Omental fat pad (tissue), 4 donors: ENCODE data around the gene ARID3C. TPM values are rescaled to one million over a fixed set of nuclear protein-coding genes. Genes with fewer than 3 reads are reported as not detected.
"Not testable (repeated sequence)": the region's sequence is repeated elsewhere in the genome, so short reads cannot be mapped to it uniquely, and the experiment has no call there.

Experiments
- ATAC-seq: fragments of 150-250 bp; one replicate; pipeline ENCODE4 v1.9.1; 2016; ENCODE audit warnings: mild to moderate bottlenecking, moderate library complexity; ENCODE audit not compliant: low FRiP score
- DNase-seq: peaks from one replicate; pipeline ENCODE4 v3.0.0-alpha.2; 2019; ENCODE audit warnings: low spot score
- total RNA-seq, 4 donors: library from RNA; depleted of rRNA; stranded (reverse); fragments of >200 nt; gene quantifications; one replicate each; pipeline ENCODE4 v1.1.0, GENCODE V29; 2016
- TF ChIP-seq, protein P1 (sequence below), 3 donors: fragments of 450-650 bp; IDR thresholded peaks; one replicate each; pipeline ENCODE4 v1.5.1; 2016 to 2017; ENCODE audit warnings: antibody characterized with exemption in 3 of 3, mild to moderate bottlenecking in 3 of 3, moderate library complexity in 2 of 3

ARID3C gene
- total RNA-seq, 4 donors from 2014 or later: not detected

GRCh38 chr9:34646211-34647083 lies 17.6 kb upstream of the ARID3C start, which contains the start of gene GALT:
Gene GALT (plus strand): TSS chr9:34646675. CDS start chr9:34646705, 30 bp downstream.
- peak; percentile 99 for DNase-seq
- ATAC-seq: peak; percentile 73

DNA sequence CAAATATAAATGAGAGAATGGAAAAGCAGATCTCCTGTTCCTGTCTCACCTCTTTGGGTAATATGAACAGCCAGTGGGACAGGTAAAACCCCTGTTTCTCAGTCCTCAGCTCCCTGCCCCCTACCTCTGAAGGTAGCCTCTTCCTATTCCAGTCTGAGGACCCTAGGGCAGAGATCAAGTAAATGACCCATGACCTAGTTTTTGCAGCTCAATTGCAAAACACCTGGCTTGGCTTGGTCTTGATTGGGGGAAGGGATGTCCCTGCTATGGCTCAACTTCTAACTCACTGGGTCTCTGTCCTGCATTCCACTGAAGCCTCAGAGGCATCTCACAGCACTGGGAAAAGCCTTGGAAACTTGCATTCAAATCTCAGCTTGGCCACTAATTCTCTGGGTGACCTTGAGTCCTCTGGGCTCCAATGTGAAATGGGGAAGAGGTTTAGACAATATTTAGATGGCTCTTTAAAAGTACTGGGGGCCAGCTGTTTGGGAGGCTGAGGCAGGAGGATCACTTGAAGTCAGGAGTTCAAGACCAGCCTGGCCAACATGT lies 16.0 kb upstream of the ARID3C start:
- no peak for DNase-seq
- TF ChIP-seq, protein P1, sequence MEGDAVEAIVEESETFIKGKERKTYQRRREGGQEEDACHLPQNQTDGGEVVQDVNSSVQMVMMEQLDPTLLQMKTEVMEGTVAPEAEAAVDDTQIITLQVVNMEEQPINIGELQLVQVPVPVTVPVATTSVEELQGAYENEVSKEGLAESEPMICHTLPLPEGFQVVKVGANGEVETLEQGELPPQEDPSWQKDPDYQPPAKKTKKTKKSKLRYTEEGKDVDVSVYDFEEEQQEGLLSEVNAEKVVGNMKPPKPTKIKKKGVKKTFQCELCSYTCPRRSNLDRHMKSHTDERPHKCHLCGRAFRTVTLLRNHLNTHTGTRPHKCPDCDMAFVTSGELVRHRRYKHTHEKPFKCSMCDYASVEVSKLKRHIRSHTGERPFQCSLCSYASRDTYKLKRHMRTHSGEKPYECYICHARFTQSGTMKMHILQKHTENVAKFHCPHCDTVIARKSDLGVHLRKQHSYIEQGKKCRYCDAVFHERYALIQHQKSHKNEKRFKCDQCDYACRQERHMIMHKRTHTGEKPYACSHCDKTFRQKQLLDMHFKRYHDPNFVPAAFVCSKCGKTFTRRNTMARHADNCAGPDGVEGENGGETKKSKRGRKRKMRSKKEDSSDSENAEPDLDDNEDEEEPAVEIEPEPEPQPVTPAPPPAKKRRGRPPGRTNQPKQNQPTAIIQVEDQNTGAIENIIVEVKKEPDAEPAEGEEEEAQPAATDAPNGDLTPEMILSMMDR (IDR thresholded peaks at IDR 0.05): no peak
- ATAC-seq: no peak

More at GRCh38 chr9:34646211-34647083, 17.6 kb upstream of the ARID3C start, which contains the start of gene GALT:
- TF ChIP-seq, protein P1 (IDR thresholded peaks at IDR 0.05): peak in 1 of 3 donors; percentile 3

GRCh38 chr9:34642679-34643078 lies 13.8 kb upstream of the ARID3C start:
- DNase-seq: no peak
- TF ChIP-seq, protein P1 (IDR thresholded peaks at IDR 0.05): no peak
- no peak for ATAC-seq

- not testable (repeated sequence) for ATAC-seq, DNase-seq
These were observed 10.5 kb upstream of the ARID3C start for GRCh38 chr9:34639322-34639721.

DNA sequence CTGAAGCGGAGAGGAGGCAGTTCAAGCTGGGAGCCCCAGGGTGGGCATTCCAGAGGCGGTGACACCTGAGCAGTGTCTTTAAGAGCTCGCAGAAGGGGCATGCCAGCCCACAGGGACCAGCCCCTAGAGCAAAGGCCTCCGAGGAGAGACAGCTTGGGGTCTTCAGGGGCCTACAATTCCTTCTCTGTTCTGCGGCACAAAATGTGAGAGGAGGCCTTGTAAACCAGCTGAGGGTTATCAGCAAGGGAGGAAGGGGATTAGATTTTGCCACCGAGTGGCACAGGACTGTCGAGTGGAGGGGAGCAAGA lies 9.2 kb upstream of the ARID3C start:
- DNase-seq (no peak), ATAC-seq (no peak)
- TF ChIP-seq, protein P1 (IDR thresholded peaks at IDR 0.05): no peak

- ATAC-seq (peak; percentile 98), DNase-seq (peak; percentile 66)
- TF ChIP-seq, protein P1 (IDR thresholded peaks at IDR 0.05): no peak
These were observed 8.7 kb upstream of the ARID3C start, which contains the start of gene SIGMAR1 for GRCh38 chr9:34637356-34638137. Gene SIGMAR1 (minus strand): TSS chr9:34637787. CDS start chr9:34637697, 90 bp downstream.

DNA sequence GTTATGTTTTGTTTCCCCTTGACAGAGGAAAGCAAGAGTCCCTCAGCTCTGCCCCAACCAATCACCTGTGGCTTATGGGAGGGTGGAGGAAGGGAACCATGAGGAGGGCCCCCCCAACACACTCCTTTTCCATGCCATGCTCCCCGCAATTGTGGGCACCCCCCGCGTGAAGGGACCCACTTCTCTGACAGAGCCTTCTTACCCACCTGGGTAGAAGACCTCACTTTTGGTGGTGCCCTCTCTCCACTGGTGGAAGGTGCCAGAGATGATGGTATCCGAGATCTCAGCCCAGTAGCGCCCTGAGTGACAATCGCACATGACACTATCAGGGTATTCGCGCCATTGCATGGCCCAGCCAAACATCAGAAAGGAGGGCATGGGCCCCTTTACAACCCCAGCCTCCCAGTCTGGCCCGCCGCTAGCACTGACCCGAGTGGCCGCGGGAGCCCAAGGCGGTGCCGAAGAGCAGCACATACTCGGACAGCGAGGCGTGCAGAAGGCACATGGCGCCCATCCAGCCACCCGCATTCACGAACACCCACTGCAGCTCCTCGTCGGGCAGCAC lies 8.0 kb upstream of the ARID3C start:
- ATAC-seq (no peak), DNase-seq (no peak)
- TF ChIP-seq, protein P1 (IDR thresholded peaks at IDR 0.05): no peak
